Astrocyte (in vitro differentiated cells and primary cell): Measurements from ENCODE around the gene RNFT2. TPM values are rescaled to one million over a fixed set of nuclear protein-coding genes. Genes with fewer than 3 reads are reported as not detected.
A peak's percentile ranks its signal among the peaks of the same experiment; 100 is the strongest.
"Not testable (repeated sequence)": the region's sequence is repeated elsewhere in the genome, so short reads cannot be mapped to it uniquely, and the experiment has no call there.

ENCODE experiments used
- DNase-seq: peaks from one replicate; pipeline ENCODE4 v3.0.0-alpha.2; 2010; ENCODE audit warnings: low read depth
- FAIRE-seq: peaks from 2 replicates; lab custom pipeline; 2011; peaks lifted over from hg19 to GRCh38; lab: Jason Lieb, UNC
- H2AFZ ChIP-seq: 2 replicates; pipeline ENCODE4 v1.6.0; 2012; ENCODE audit warnings: low read depth, low read length, inconsistent platforms
- H3K27ac ChIP-seq: 2 replicates; pipeline ENCODE4 v1.5.1; 2011; ENCODE audit warnings: low read depth, low read length, inconsistent platforms
- H3K27me3 ChIP-seq: 2 replicates; pipeline ENCODE4 v1.6.0; 2011; ENCODE audit warnings: low read length, inconsistent platforms; ENCODE audit not compliant: insufficient read depth
- H3K36me3 ChIP-seq: 2 replicates; pipeline ENCODE4 v1.5.1; 2011; ENCODE audit warnings: low read length, inconsistent platforms; ENCODE audit not compliant: insufficient read depth
- H3K4me1 ChIP-seq: 2 replicates; pipeline ENCODE4 v1.5.1; 2011; ENCODE audit warnings: low read length, inconsistent platforms; ENCODE audit not compliant: insufficient read depth
- H3K4me2 ChIP-seq: 2 replicates; pipeline ENCODE4 v1.6.0; 2012; ENCODE audit warnings: low read length, inconsistent platforms
- H3K4me3 ChIP-seq: 2 replicates; pipeline ENCODE4 v1.5.1; 2011; ENCODE audit warnings: low read depth, mild to moderate bottlenecking, low read length, inconsistent platforms; ENCODE audit not compliant: insufficient read depth
- H3K79me2 ChIP-seq: 2 replicates; pipeline ENCODE4 v1.6.0; 2012; ENCODE audit warnings: mild to moderate bottlenecking, low read length, inconsistent platforms; ENCODE audit not compliant: insufficient read depth
- H3K9ac ChIP-seq: 2 replicates; pipeline ENCODE4 v1.6.0; 2012; ENCODE audit warnings: mild to moderate bottlenecking, low read length, inconsistent platforms
- H3K9me3 ChIP-seq: 2 replicates; pipeline ENCODE4 v1.5.1; 2012; ENCODE audit warnings: low read depth, mild to moderate bottlenecking, low read length, inconsistent platforms; ENCODE audit not compliant: insufficient read depth
- H4K20me1 ChIP-seq: 2 replicates; pipeline ENCODE4 v1.6.0; 2012; ENCODE audit warnings: low read length, inconsistent platforms; ENCODE audit not compliant: insufficient read depth
- H3K27ac Mint-ChIP-seq: one replicate; pipeline ENCODE4 v1.8.0; 2021; ENCODE audit warnings: mild to moderate bottlenecking, mixed read lengths; ENCODE audit not compliant: unreplicated experiment
- H3K27me3 Mint-ChIP-seq: one replicate; pipeline ENCODE4 v1.8.0; 2021; ENCODE audit warnings: low read depth, mixed read lengths; ENCODE audit not compliant: unreplicated experiment
- H3K36me3 Mint-ChIP-seq: one replicate; pipeline ENCODE4 v1.8.0; 2021; ENCODE audit warnings: low read depth, mixed read lengths; ENCODE audit not compliant: unreplicated experiment
- H3K4me1 Mint-ChIP-seq: one replicate; pipeline ENCODE4 v1.8.0; 2021; ENCODE audit warnings: low read depth, mixed read lengths; ENCODE audit not compliant: unreplicated experiment
- H3K4me3 Mint-ChIP-seq: one replicate; pipeline ENCODE4 v1.8.0; 2021; ENCODE audit warnings: mild to moderate bottlenecking, moderate library complexity, mixed read lengths; ENCODE audit not compliant: unreplicated experiment
- H3K9me3 Mint-ChIP-seq: one replicate; pipeline ENCODE4 v1.8.0; 2021; ENCODE audit warnings: mild to moderate bottlenecking, mixed read lengths; ENCODE audit not compliant: unreplicated experiment
- EZH2 ChIP-seq: IDR thresholded peaks from 2 replicates; pipeline ENCODE4 v1.6.1; 2012; ENCODE audit warnings: mild to moderate bottlenecking, low read length, inconsistent platforms; ENCODE audit not compliant: insufficient read depth
- total RNA-seq: library from RNA; stranded (reverse); gene quantifications from 2 replicates; pipeline ENCODE4 v1.2.1, GENCODE V29; 2021
- TF ChIP-seq, protein P1 (sequence below): IDR thresholded peaks from 2 replicates; pipeline ENCODE4 v1.5.1; 2011; ENCODE audit warnings: low read depth, mild to moderate bottlenecking, inconsistent platforms, low read length, moderate library complexity; ENCODE audit not compliant: insufficient read depth

The RNFT2 gene
- total RNA-seq, 1 donor from 2014 or later, result 8.9 TPM

GRCh38 chr12:116750298-116750697 is 12.2 kb downstream of the RNFT2 start:
- Histone ChIP-seq H3K27ac (no peak overlapping the region), H3K4me1 (no peaks in the 10 kb centered on the region), H3K36me3 (no peaks in the 10 kb centered on the region), H2AFZ (no peak overlapping the region), H3K4me3 (no peak overlapping the region), H3K9ac (no peak overlapping the region), H4K20me1 (no peaks in the 10 kb centered on the region), H3K79me2 (no peaks in the 10 kb centered on the region), H3K9me3 (no peaks in the 10 kb centered on the region), H3K27me3 (no peaks in the 10 kb centered on the region), H3K4me2 (no peak overlapping the region)
- Mint-ChIP-seq H3K9me3 (no peaks in the 10 kb centered on the region), H3K27ac (no peak overlapping the region), H3K27me3 (no peaks in the 10 kb centered on the region), H3K36me3 (peaks cover 3% of the 10 kb centered on the region), H3K4me3 (no peak overlapping the region), H3K4me1 (no peaks in the 10 kb centered on the region)
- TF ChIP-seq, protein P1, sequence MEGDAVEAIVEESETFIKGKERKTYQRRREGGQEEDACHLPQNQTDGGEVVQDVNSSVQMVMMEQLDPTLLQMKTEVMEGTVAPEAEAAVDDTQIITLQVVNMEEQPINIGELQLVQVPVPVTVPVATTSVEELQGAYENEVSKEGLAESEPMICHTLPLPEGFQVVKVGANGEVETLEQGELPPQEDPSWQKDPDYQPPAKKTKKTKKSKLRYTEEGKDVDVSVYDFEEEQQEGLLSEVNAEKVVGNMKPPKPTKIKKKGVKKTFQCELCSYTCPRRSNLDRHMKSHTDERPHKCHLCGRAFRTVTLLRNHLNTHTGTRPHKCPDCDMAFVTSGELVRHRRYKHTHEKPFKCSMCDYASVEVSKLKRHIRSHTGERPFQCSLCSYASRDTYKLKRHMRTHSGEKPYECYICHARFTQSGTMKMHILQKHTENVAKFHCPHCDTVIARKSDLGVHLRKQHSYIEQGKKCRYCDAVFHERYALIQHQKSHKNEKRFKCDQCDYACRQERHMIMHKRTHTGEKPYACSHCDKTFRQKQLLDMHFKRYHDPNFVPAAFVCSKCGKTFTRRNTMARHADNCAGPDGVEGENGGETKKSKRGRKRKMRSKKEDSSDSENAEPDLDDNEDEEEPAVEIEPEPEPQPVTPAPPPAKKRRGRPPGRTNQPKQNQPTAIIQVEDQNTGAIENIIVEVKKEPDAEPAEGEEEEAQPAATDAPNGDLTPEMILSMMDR, result no peak
- no peak for TF ChIP-seq EZH2
- FAIRE-seq (no peak), DNase-seq (no peak)

- H3K4me2 ChIP-seq, H3K27me3 ChIP-seq, H3K79me2 ChIP-seq, H3K4me1 ChIP-seq, H3K36me3 ChIP-seq, DNase-seq, FAIRE-seq, H3K9ac ChIP-seq, H3K4me3 ChIP-seq, H3K27me3 Mint-ChIP-seq, H3K9me3 ChIP-seq, H2AFZ ChIP-seq, H4K20me1 ChIP-seq, H3K27ac ChIP-seq, H3K4me1 Mint-ChIP-seq, H3K4me3 Mint-ChIP-seq, H3K36me3 Mint-ChIP-seq, H3K9me3 Mint-ChIP-seq: not testable (repeated sequence)
- H3K27ac Mint-ChIP-seq, result peak overlapping the region; percentile 19
These were observed 16.0 kb downstream of the RNFT2 start for GRCh38 chr12:116754097-116754496.

DNA sequence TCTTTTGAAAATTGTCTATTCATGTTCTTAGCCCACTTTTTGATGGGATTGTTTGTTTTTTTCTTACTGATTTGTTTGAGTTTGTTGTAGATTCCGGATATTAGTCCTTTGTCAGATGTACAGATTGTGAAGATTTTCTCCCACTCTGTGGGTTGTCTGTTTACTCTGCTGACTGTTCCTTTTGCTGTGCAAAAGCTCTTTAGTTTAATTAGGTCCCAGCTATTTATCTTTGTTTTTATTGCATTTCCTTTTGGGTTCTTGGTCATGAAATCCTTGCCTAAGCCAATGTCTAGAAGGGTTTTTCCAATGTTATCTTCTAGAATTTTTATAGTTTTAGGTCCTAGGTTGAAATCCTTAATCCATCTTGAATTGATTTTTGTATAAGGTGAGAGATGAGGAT is 16.7 kb downstream of the RNFT2 start:
- peaks cover 11% of the 10 kb centered on the region for H3K36me3 Mint-ChIP-seq
- not testable (repeated sequence) for H4K20me1 ChIP-seq, H3K4me1 Mint-ChIP-seq, H3K27me3 Mint-ChIP-seq, H3K27me3 ChIP-seq, H3K4me1 ChIP-seq, H3K4me3 Mint-ChIP-seq, H3K79me2 ChIP-seq, H3K9me3 Mint-ChIP-seq, DNase-seq, FAIRE-seq, H3K36me3 ChIP-seq, H2AFZ ChIP-seq, H3K4me3 ChIP-seq, H3K27ac ChIP-seq, H3K9ac ChIP-seq, H3K27ac Mint-ChIP-seq, H3K9me3 ChIP-seq, H3K4me2 ChIP-seq
